Cardiac muscle cell (in vitro differentiated cells and primary cell): Measurements from ENCODE around the gene P2RY11. TPM values are rescaled to one million over a fixed set of nuclear protein-coding genes. Genes with fewer than 3 reads are reported as not detected.

Experiments used
- DNase-seq, 2 donors: peaks; one replicate each; pipeline versions ENCODE4 v3.0.0 to v3.0.0-alpha.2; 2010 to 2017; ENCODE audit warnings: low read depth in 1 of 2, low spot score in 1 of 2
- H3K27ac ChIP-seq: fragments of 200-600 bp; sonication (generic); 2 replicates; pipeline ENCODE4 v1.5.1; 2016
- H3K27me3 ChIP-seq: fragments of 200-600 bp; sonication (generic); 2 replicates; pipeline ENCODE4 v1.6.0; 2016; ENCODE audit warnings: control low read depth
- H3K36me3 ChIP-seq: fragments of 200-600 bp; sonication (generic); 2 replicates; pipeline ENCODE4 v1.5.1; 2016; ENCODE audit warnings: control low read depth
- H3K4me1 ChIP-seq: fragments of 200-600 bp; sonication (generic); 2 replicates; pipeline ENCODE4 v1.8.1; 2017; ENCODE audit warnings: low read depth, mild to moderate bottlenecking, mixed run types
- H3K4me3 ChIP-seq: fragments of 200-600 bp; sonication (generic); 2 replicates; pipeline ENCODE4 v1.5.1; 2016; ENCODE audit warnings: mild to moderate bottlenecking
- H3K9me3 ChIP-seq: fragments of 200-600 bp; sonication (generic); 2 replicates; pipeline ENCODE4 v1.5.1; 2017; ENCODE audit warnings: low read depth, mild to moderate bottlenecking, control low read depth
- polyA plus RNA-seq: library from polyadenylated mRNA; unstranded; fragments of >200 nt; fragmentation: Nextera tagmentation; extraction: Ambion mirVana; gene quantifications from 2 replicates; pipeline ENCODE4 v1.2.1, GENCODE V29; 2016
- total RNA-seq: library from RNA; depleted of rRNA; stranded (reverse); fragments of >200 nt; gene quantifications from 2 replicates; pipeline ENCODE4 v1.2.3, GENCODE V29; 2016
- TF ChIP-seq, protein P1 (sequence below): IDR thresholded peaks from 2 replicates; pipeline ENCODE4 v1.5.1; 2012; ENCODE audit warnings: low read depth, mild to moderate bottlenecking, low read length

P2RY11 gene
- total and polyA plus RNA-seq, 2 experiments from 2014 or later = 13.7 to 14.1 TPM

DNA sequence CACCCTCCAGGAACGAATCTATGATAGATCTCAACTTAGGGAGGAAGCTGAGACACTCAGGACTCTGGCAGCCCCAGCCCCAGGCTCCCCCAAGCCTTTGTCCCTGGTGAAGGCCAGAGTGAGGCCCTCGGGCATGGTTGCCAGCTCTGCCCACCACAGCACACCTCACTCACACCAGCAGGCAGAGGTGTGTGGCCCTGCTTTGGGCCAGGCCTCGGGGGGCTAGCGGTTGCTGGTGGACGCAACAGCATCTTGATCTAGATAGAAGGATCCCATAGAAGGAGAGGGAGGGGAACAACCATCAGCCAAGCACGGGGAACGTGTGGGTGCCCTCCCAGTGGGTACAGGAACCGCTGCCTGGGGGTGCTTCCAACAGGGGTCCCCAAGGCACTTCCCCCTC, 46.6 kb downstream of the P2RY11 start:
- Histone ChIP-seq H3K4me1 (no peaks in the 10 kb centered on the region), H3K9me3 (no peaks in the 10 kb centered on the region), H3K36me3 (peaks cover 61% of the 10 kb centered on the region), H3K27me3 (no peaks in the 10 kb centered on the region), H3K27ac (no peak overlapping the region), H3K4me3 (no peak overlapping the region)
- TF ChIP-seq, protein P1, sequence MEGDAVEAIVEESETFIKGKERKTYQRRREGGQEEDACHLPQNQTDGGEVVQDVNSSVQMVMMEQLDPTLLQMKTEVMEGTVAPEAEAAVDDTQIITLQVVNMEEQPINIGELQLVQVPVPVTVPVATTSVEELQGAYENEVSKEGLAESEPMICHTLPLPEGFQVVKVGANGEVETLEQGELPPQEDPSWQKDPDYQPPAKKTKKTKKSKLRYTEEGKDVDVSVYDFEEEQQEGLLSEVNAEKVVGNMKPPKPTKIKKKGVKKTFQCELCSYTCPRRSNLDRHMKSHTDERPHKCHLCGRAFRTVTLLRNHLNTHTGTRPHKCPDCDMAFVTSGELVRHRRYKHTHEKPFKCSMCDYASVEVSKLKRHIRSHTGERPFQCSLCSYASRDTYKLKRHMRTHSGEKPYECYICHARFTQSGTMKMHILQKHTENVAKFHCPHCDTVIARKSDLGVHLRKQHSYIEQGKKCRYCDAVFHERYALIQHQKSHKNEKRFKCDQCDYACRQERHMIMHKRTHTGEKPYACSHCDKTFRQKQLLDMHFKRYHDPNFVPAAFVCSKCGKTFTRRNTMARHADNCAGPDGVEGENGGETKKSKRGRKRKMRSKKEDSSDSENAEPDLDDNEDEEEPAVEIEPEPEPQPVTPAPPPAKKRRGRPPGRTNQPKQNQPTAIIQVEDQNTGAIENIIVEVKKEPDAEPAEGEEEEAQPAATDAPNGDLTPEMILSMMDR = no peak
- no peak for DNase-seq

DNA sequence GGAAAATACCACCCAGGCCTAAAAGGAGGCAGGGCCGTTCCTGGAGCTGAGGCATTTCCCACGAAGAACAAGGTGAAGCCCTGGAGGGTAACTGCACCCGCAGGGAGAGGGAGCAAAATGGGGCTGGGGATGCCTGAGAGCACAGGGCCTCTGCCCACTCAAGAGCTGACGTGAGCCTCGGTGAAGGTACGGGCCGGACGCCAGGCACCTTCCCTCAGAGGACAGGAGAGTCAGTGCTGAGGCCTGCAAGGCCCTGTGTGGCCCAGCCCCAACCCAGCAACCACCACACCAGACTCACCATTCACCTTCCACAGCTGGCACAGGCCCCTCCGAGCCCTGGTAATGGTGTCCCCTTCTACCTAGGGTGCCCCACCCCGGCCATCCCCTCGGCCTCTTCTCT, 47.0 kb downstream of the P2RY11 start:
- no peaks in the 10 kb centered on the region for H3K27me3 ChIP-seq
- TF ChIP-seq, protein P1 = no peak
- DNase-seq = no peak
- peaks cover 61% of the 10 kb centered on the region for H3K36me3 ChIP-seq
- H3K4me3 ChIP-seq = no peak overlapping the region
- no peaks in the 10 kb centered on the region for H3K9me3 ChIP-seq
- H3K27ac ChIP-seq = no peak overlapping the region
- no peaks in the 10 kb centered on the region for H3K4me1 ChIP-seq

DNA sequence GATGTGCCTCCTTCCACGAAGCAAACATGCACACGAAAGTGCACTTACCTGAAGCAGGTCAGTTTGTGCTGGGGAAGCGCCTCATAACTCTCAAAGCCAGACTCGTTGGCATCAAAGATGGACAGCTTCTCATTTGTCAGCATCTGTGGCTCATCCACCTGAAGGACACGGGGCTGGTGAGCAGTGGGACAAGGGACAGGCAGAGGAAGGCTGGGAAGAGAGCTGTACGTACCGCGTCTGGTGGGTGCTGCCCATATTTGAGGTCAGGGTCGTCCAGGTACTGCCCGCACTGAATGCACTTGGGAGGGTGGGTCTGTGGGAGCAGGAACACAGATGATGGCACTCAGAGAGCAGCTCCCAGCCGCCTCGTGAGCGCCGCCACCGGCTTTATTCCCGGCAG, 48.1 kb downstream of the P2RY11 start:
- H3K4me3 ChIP-seq = no peak overlapping the region
- H3K4me1 ChIP-seq = no peaks in the 10 kb centered on the region
- no peaks in the 10 kb centered on the region for H3K9me3 ChIP-seq
- TF ChIP-seq, protein P1 = no peak
- H3K36me3 ChIP-seq = peaks cover 54% of the 10 kb centered on the region
- no peaks in the 10 kb centered on the region for H3K27me3 ChIP-seq
- H3K27ac ChIP-seq = no peak overlapping the region
- no peak for DNase-seq

DNA sequence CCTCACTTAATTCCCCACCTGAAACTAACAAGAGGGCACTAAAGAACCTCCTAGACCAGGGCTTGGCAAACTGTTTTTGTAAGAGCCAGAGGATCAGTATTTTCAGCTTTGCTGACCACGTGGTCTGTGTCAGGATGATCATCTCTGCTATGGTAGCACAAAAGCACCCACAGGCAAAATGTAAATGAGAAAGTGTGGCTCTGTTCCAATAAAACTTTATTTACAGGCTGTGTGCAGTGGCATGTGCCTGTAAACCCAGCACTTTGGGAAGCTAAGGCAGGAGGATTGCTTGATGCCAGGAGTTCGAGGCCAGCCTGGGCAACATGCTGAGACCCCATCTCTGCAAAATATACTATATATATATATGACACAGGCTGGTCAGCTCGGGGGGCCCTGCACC, 52.0 kb downstream of the P2RY11 start:
- no peak overlapping the region for H3K4me3 ChIP-seq
- TF ChIP-seq, protein P1 = no peak
- H3K36me3 ChIP-seq = peaks cover 52% of the 10 kb centered on the region
- no peak overlapping the region for H3K27ac ChIP-seq
- no peaks in the 10 kb centered on the region for H3K9me3 ChIP-seq
- no peaks in the 10 kb centered on the region for H3K27me3 ChIP-seq
- no peaks in the 10 kb centered on the region for H3K4me1 ChIP-seq
- DNase-seq = no peak

Other genes starting within 250 kb of the P2RY11 start
- 36.2 and 55.1 TPM in 2 replicates for gene OLFM2, start 175.2 kb upstream of the P2RY11 start, total RNA-seq
- 27.1 and 40.3 TPM in 2 replicates for gene OLFM2, start 175.2 kb upstream of the P2RY11 start, polyA plus RNA-seq
- gene COL5A3, start 101.2 kb upstream of the P2RY11 start, total RNA-seq = not detected in 2 replicates
- 0.24 TPM in 1 of 2 replicates, not detected in the other for gene COL5A3, start 101.2 kb upstream of the P2RY11 start, polyA plus RNA-seq
- gene RDH8, start 98.2 kb upstream of the P2RY11 start, total RNA-seq = not detected in 2 replicates
- not detected in 2 replicates for gene RDH8, start 98.2 kb upstream of the P2RY11 start, polyA plus RNA-seq
- gene SHFL, start 25.4 kb upstream of the P2RY11 start, total RNA-seq = 3.4 and 7.8 TPM in 2 replicates
- 2.2 and 4.8 TPM in 2 replicates for gene SHFL, start 25.4 kb upstream of the P2RY11 start, polyA plus RNA-seq
- gene ANGPTL6, start 9.0 kb upstream of the P2RY11 start, total RNA-seq = 0.51 and 0.88 TPM in 2 replicates
- 0.62 and 0.75 TPM in 2 replicates for gene ANGPTL6, start 9.0 kb upstream of the P2RY11 start, polyA plus RNA-seq
- 51.0 and 67.3 TPM in 2 replicates for gene PPAN, start 5.3 kb upstream of the P2RY11 start, total RNA-seq
- gene PPAN, start 5.3 kb upstream of the P2RY11 start, polyA plus RNA-seq = 42.9 and 47.1 TPM in 2 replicates
- 353 and 384 TPM in 2 replicates for gene EIF3G, start 8.2 kb downstream of the P2RY11 start, total RNA-seq
- gene EIF3G, start 8.2 kb downstream of the P2RY11 start, polyA plus RNA-seq = 206 and 223 TPM in 2 replicates
- 78.2 and 100 TPM in 2 replicates for gene DNMT1, start 83.3 kb downstream of the P2RY11 start, total RNA-seq
- 106 TPM in 2 replicates for gene DNMT1, start 83.3 kb downstream of the P2RY11 start, polyA plus RNA-seq
- gene S1PR2, start 119.6 kb downstream of the P2RY11 start, total RNA-seq = 5.7 and 7.7 TPM in 2 replicates
- 1.8 and 2.1 TPM in 2 replicates for gene S1PR2, start 119.6 kb downstream of the P2RY11 start, polyA plus RNA-seq
- gene MRPL4, start 140.5 kb downstream of the P2RY11 start, total RNA-seq = 119 and 129 TPM in 2 replicates
- 78.5 and 81.2 TPM in 2 replicates for gene MRPL4, start 140.5 kb downstream of the P2RY11 start, polyA plus RNA-seq
- gene ICAM1, start 159.4 kb downstream of the P2RY11 start, total RNA-seq = 0.18 and 0.57 TPM in 2 replicates
- 0.50 and 0.77 TPM in 2 replicates for gene ICAM1, start 159.4 kb downstream of the P2RY11 start, polyA plus RNA-seq
- 21.8 and 23.4 TPM in 2 replicates for gene ICAM4, start 175.3 kb downstream of the P2RY11 start, total RNA-seq
- 19.0 and 24.0 TPM in 2 replicates for gene ICAM4, start 175.3 kb downstream of the P2RY11 start, polyA plus RNA-seq
- gene ICAM5, start 178.3 kb downstream of the P2RY11 start, total RNA-seq = 22.9 and 53.0 TPM in 2 replicates
- 21.0 and 31.9 TPM in 2 replicates for gene ICAM5, start 178.3 kb downstream of the P2RY11 start, polyA plus RNA-seq
- 4.1 and 9.3 TPM in 2 replicates for gene ZGLP1, start 198.1 kb downstream of the P2RY11 start, total RNA-seq
- gene ZGLP1, start 198.1 kb downstream of the P2RY11 start, polyA plus RNA-seq = 6.2 and 12.2 TPM in 2 replicates
- gene FDX2, start 204.3 kb downstream of the P2RY11 start, total RNA-seq = 28.9 and 42.9 TPM in 2 replicates
- gene FDX2, start 204.3 kb downstream of the P2RY11 start, polyA plus RNA-seq = 40.9 and 70.9 TPM in 2 replicates
- gene RAVER1, start 221.8 kb downstream of the P2RY11 start, total RNA-seq = 46.9 and 56.2 TPM in 2 replicates
- gene RAVER1, start 221.8 kb downstream of the P2RY11 start, polyA plus RNA-seq = 68.2 and 71.2 TPM in 2 replicates
- 2.9 and 9.0 TPM in 2 replicates for gene ICAM3, start 227.9 kb downstream of the P2RY11 start, total RNA-seq
- gene ICAM3, start 227.9 kb downstream of the P2RY11 start, polyA plus RNA-seq = 8.6 and 12.7 TPM in 2 replicates